Tibial nerve (tissue), 4 donors: ENCODE data around the gene DNAJC1.

Experiments
- CTCF ChIP-seq, 5 experiments: fragments of 200-600 bp in 3 of 5; fragments of 450-650 bp in 2 of 5; sonication (generic) in 3 of 5; IDR thresholded peaks; one replicate each; pipeline ENCODE4 v1.5.1; 2016 to 2019; ENCODE audit warnings: antibody characterized with exemption in 5 of 5, mild to moderate bottlenecking in 3 of 5, moderate library complexity in 2 of 5
- EP300 ChIP-seq, 2 donors: sonication (generic); formaldehyde crosslinking; IDR thresholded peaks; one replicate each; pipeline ENCODE4 v1.6.1; 2017; ENCODE audit warnings: antibody characterized with exemption in 2 of 2, mild to moderate bottlenecking in 1 of 2
- POLR2A ChIP-seq, 2 donors: fragments of 450-650 bp; IDR thresholded peaks; one replicate each; pipeline ENCODE4 v1.6.1; 2017; ENCODE audit warnings: antibody characterized with exemption in 2 of 2, mild to moderate bottlenecking in 2 of 2, moderate library complexity in 2 of 2

- TF ChIP-seq POLR2A (IDR thresholded peaks at IDR 0.05) = no peak
- TF ChIP-seq CTCF (IDR thresholded peaks at IDR 0.05) = no peak
- no peak for TF ChIP-seq EP300 (IDR thresholded peaks at IDR 0.05)
These were observed 201.9 kb downstream of the DNAJC1 start for GRCh38 chr10:21801609-21802008.
